ENCODE measurements around the gene TMEM273.

The TMEM273 gene, protein sequence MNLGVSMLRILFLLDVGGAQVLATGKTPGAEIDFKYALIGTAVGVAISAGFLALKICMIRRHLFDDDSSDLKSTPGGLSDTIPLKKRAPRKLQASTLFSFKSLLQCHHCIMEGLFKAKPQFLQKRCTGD

DNA sequence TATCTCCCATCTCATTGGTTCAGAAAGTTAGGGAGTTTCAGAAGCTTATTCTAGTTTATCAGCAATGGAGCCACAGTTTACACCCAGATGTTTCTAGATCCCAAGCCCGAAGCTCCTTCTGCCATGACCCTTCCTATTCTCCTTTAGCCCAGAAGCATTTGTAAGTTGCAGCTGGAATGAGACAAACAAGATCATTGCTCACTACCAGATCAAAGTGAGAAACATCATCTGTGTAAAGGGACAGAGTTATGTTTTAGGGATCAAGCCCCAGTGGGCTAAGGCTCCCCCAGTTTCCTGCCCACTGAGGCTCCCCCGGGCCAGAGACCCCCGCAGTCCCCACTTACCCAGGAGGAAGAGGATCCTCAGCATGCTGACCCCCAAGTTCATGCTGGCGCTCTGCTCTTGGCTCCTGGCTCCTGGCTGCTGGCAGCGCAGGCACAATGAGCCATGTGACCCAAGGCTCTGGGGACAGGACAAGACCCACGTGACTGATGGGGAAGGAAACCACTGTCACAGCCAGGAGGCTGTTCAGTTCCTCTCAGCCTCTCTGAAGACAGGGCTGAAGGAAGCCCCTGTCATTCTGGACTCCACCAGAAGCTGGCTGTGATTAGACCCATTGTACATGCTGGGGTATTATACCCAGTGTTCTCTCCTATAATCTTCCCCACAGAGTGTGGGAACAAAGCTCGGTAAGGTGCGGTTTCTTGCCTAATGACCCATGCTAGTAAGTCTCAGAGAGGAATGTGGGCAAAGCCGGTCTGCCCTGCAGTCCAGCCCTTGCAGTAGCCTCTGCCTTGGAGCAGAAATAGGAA, at the start of gene TMEM273:
TSS of gene TMEM273 (minus strand) at position 442 of the 812 bp plus-strand sequence. CDS start at position 387, 55 bp downstream.
- Histone ChIP-seq H3K4me3 (ENCODE audit: low read depth in 1 of 2, low read length in 2 of 2) (peak within 1 kb of the TSS; percentile 33 to 51), H3K9me3 (ENCODE audit: control insufficient read depth in 1 of 2, low read length in 2 of 2) (no peaks in the 10 kb centered on the region), H3K27me3 (ENCODE audit: low read depth, low read length) (no peaks in the 10 kb centered on the region), H3K27ac (ENCODE audit: low read length) (peak within 1 kb of the TSS; percentile 47), H3K36me3 (ENCODE audit: control insufficient read depth in 1 of 2, insufficient read depth in 2 of 2, low read length in 2 of 2) (no peaks in the 10 kb centered on the region), H3K4me1 (ENCODE audit: control insufficient read depth in 1 of 2, insufficient read depth in 2 of 2, low read length in 2 of 2) (peaks cover 0 to 13% of the 10 kb centered on the region in 2 donors)

DNA sequence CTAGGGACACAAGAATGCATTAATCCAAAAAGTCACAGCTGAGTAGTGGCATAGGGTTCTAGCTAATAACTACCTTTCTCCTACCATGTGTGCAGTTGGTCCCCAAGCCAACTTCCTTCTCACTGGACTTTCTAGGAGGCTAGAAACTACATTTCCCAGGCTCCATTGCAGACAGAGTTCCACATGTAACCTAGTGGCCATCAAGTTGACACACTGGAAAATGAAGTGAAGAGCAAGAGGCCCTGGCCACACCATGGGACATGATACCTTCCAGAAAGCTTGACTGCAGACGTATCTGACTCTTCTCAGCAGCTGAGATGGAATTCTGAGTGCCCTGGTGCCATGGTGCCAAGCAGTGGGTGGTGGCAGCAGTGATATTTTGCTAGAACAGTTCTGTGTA, 49.8 kb upstream of the TMEM273 start:
- no peak overlapping the region for H3K27ac ChIP-seq (ENCODE audit: low read length)
- H3K27me3 ChIP-seq (ENCODE audit: low read depth, low read length), result no peaks in the 10 kb centered on the region
- H3K36me3 ChIP-seq (ENCODE audit: control insufficient read depth in 1 of 2, insufficient read depth in 2 of 2, low read length in 2 of 2), result no peaks in the 10 kb centered on the region
- H3K4me3 ChIP-seq (ENCODE audit: low read depth in 1 of 2, low read length in 2 of 2), result no peak overlapping the region
- H3K4me1 ChIP-seq (ENCODE audit: control insufficient read depth in 1 of 2, insufficient read depth in 2 of 2, low read length in 2 of 2), result peaks cover 0 to under 1% of the 10 kb centered on the region in 2 donors
- H3K9me3 ChIP-seq (ENCODE audit: control insufficient read depth in 1 of 2, low read length in 2 of 2), result no peaks in the 10 kb centered on the region

DNA sequence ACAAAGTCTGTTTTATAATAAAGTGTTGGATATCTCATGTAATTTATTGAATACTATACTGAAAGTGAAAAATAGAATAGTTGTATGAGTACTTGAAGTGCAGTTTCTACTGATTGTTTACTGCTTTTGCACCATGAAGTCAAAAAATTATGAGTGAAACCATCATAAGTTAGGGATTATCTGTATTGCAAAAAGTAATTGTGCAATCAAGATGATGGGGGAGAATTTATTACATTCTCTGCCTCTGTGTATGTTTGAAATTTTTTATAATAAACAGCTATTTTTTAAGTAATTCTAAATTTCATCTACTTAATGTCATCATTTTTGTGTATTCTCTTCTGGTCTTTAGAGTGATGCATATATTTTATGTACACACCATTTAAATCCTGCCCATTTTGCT, 47.2 kb upstream of the TMEM273 start:
- Histone ChIP-seq H3K9me3 (ENCODE audit: control insufficient read depth in 1 of 2, low read length in 2 of 2) (no peaks in the 10 kb centered on the region), H3K4me3 (ENCODE audit: low read depth in 1 of 2, low read length in 2 of 2) (no peak overlapping the region), H3K4me1 (ENCODE audit: control insufficient read depth in 1 of 2, insufficient read depth in 2 of 2, low read length in 2 of 2) (no peaks in the 10 kb centered on the region), H3K36me3 (ENCODE audit: control insufficient read depth in 1 of 2, insufficient read depth in 2 of 2, low read length in 2 of 2) (no peaks in the 10 kb centered on the region), H3K27ac (ENCODE audit: low read length) (no peak overlapping the region), H3K27me3 (ENCODE audit: low read depth, low read length) (no peaks in the 10 kb centered on the region)

DNA sequence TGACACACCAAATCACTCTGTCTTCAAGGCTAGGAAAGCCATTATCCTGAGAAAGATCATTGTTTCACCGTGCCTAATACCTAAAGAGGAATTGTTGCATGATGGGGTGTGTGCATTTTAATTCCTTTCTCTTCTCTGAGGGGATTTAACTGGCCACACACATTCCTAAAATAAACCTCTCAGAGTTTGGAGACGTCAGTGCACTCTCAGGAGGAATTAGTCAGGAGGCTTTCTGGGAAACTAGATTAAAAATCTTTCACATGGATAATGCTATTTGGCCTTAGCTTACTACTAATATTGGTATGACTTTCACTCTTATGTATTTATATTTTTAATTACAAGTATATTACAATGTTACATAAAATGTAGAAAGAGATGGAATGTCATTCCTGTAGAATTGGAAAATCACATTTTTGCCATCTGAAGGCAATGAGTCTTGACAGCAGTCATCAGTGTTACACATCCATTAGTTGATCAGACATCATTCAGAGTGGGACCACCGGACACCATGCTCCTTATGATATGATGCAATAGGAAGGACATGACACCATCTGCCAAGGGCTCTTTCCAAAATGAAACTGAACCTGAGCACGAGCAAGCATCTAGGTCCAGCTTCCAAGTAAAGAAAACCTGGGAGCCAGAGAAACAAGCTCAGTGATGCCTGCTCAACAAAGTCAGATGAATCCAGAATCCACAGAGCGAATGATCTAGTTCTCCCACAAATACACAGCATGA, 43.1 kb upstream of the TMEM273 start:
- H3K4me1 ChIP-seq (ENCODE audit: control insufficient read depth in 1 of 2, insufficient read depth in 2 of 2, low read length in 2 of 2), result no peaks in the 10 kb centered on the region
- H3K27me3 ChIP-seq (ENCODE audit: low read depth, low read length), result no peaks in the 10 kb centered on the region
- no peak overlapping the region for H3K27ac ChIP-seq (ENCODE audit: low read length)
- no peaks in the 10 kb centered on the region for H3K9me3 ChIP-seq (ENCODE audit: control insufficient read depth in 1 of 2, low read length in 2 of 2)
- H3K4me3 ChIP-seq (ENCODE audit: low read depth in 1 of 2, low read length in 2 of 2), result no peak overlapping the region
- no peaks in the 10 kb centered on the region for H3K36me3 ChIP-seq (ENCODE audit: control insufficient read depth in 1 of 2, insufficient read depth in 2 of 2, low read length in 2 of 2)

DNA sequence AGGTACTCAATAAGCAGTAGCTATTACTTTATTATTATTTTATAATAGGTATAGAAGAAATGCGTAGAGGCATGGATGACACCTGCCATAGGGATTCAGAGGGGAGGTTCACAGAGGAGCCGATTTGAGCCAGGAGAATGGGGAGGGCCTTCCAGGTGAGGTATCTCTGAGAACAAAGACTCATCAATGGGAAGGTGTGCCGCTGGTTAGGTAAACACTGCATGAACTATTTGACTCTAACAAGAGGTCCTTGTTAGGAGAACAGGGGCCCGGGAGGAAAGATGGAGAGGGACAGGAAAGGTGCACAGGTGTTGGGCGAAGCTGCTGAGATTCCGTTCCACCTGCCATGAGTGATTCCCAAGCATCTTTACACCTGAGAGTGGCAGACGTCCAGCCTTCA, 41.8 kb upstream of the TMEM273 start:
- no peaks in the 10 kb centered on the region for H3K9me3 ChIP-seq (ENCODE audit: control insufficient read depth in 1 of 2, low read length in 2 of 2)
- no peaks in the 10 kb centered on the region for H3K4me1 ChIP-seq (ENCODE audit: control insufficient read depth in 1 of 2, insufficient read depth in 2 of 2, low read length in 2 of 2)
- no peaks in the 10 kb centered on the region for H3K27me3 ChIP-seq (ENCODE audit: low read depth, low read length)
- no peak overlapping the region for H3K27ac ChIP-seq (ENCODE audit: low read length)
- no peak overlapping the region for H3K4me3 ChIP-seq (ENCODE audit: low read depth in 1 of 2, low read length in 2 of 2)
- no peaks in the 10 kb centered on the region for H3K36me3 ChIP-seq (ENCODE audit: control insufficient read depth in 1 of 2, insufficient read depth in 2 of 2, low read length in 2 of 2)

DNA sequence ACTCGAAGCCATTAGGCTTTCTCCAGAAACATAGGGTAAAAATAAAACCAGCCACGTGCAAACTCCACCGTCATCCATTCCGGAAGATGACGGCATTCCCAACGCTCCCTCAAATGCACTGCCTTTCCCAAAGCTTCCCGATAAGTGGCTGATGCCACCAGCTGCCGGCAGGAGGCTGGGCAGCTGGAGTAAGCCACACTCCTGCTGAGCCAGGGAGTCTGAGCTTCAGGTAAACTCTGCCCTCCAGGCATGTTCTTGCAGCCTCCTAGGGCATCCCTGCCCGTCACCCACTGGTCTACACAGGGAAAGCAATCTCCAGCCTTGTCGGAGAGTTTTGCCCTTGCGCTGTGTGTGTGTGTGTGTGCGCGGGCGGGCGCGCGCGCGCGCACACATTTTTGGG, 40.5 kb upstream of the TMEM273 start:
- Histone ChIP-seq H3K9me3 (ENCODE audit: control insufficient read depth in 1 of 2, low read length in 2 of 2) (no peaks in the 10 kb centered on the region), H3K27me3 (ENCODE audit: low read depth, low read length) (no peaks in the 10 kb centered on the region), H3K4me3 (ENCODE audit: low read depth in 1 of 2, low read length in 2 of 2) (no peak overlapping the region), H3K36me3 (ENCODE audit: control insufficient read depth in 1 of 2, insufficient read depth in 2 of 2, low read length in 2 of 2) (no peaks in the 10 kb centered on the region), H3K27ac (ENCODE audit: low read length) (no peak overlapping the region), H3K4me1 (ENCODE audit: control insufficient read depth in 1 of 2, insufficient read depth in 2 of 2, low read length in 2 of 2) (no peaks in the 10 kb centered on the region)

DNA sequence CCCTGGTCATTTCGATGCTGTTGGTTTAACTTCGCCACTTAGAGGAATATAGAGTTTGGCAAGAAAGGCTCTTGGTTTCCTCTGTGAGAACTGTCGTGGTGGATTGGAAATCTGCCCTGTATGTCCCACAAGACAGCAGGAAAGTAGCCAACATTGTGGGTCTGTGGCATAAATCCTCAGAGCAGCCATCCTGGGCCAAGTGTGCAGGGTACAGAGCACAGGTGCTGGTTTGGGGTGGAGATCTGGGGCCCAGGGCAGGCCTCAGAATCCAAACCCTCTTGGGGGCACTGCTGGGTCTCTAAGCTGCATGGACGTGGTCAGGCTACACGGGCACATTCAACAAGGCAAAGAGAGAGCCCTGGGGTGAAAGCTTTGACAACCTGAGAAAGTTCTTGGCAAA, 39.2 kb upstream of the TMEM273 start:
- Histone ChIP-seq H3K4me3 (ENCODE audit: low read depth in 1 of 2, low read length in 2 of 2) (no peak overlapping the region), H3K4me1 (ENCODE audit: control insufficient read depth in 1 of 2, insufficient read depth in 2 of 2, low read length in 2 of 2) (no peaks in the 10 kb centered on the region), H3K9me3 (ENCODE audit: control insufficient read depth in 1 of 2, low read length in 2 of 2) (no peaks in the 10 kb centered on the region), H3K36me3 (ENCODE audit: control insufficient read depth in 1 of 2, insufficient read depth in 2 of 2, low read length in 2 of 2) (no peaks in the 10 kb centered on the region), H3K27me3 (ENCODE audit: low read depth, low read length) (no peaks in the 10 kb centered on the region), H3K27ac (ENCODE audit: low read length) (no peak overlapping the region)

DNA sequence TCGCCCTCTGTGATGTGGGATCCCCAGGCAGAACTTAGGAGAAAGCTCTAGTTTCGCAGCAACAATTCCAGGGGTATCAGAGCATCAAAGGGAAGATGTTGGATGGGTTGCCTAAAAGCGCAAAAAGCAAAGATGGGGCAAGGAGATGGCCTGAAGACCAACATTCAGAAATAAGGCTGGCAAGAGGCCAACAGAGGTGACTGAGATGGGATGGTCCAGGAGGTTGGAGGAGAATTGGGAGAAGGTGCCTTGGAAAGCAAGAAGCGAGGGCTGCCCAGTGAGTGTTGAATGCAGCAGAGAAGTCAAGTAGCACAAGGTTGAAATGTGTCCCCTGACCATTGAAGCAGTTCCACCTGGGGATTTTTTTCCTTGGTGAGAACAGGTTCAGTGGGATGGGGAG, 38.4 kb upstream of the TMEM273 start:
- Histone ChIP-seq H3K9me3 (ENCODE audit: control insufficient read depth in 1 of 2, low read length in 2 of 2) (no peaks in the 10 kb centered on the region), H3K4me1 (ENCODE audit: control insufficient read depth in 1 of 2, insufficient read depth in 2 of 2, low read length in 2 of 2) (no peaks in the 10 kb centered on the region), H3K36me3 (ENCODE audit: control insufficient read depth in 1 of 2, insufficient read depth in 2 of 2, low read length in 2 of 2) (no peaks in the 10 kb centered on the region), H3K27me3 (ENCODE audit: low read depth, low read length) (no peaks in the 10 kb centered on the region), H3K27ac (ENCODE audit: low read length) (no peak overlapping the region), H3K4me3 (ENCODE audit: low read depth in 1 of 2, low read length in 2 of 2) (no peak overlapping the region)

DNA sequence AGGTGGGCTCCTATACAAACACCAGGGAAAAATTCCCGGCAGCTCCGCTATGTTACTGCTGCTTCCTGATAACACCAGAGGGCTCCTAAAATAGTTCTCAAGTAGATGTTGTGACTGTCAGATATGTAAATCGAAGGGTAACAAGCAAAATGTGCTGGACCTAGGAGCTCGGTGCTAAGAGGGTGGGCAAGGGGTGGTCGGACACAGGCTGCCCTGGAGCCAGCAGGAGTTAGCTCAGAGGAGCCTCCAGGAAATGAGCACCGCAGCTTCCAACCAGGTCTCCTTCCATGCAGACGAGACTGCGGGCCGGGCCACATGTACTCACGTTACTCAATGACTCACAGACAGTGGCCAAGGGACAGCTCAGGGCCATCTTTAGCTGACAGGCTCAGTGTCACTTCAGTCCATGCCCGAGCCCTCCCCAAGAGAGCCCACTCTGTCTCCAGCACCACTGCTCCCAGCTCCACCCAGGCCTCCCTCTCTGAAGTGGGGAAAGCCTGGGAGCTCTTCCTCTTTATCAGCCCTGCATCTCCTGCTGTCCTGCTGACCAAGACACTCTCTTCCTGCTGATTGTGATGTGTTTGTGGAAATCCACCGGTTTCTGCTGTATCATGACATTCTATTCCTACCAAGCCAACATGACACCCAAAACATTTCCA, 37.2 kb upstream of the TMEM273 start:
- no peaks in the 10 kb centered on the region for H3K36me3 ChIP-seq (ENCODE audit: control insufficient read depth in 1 of 2, insufficient read depth in 2 of 2, low read length in 2 of 2)
- H3K27me3 ChIP-seq (ENCODE audit: low read depth, low read length), result no peaks in the 10 kb centered on the region
- H3K9me3 ChIP-seq (ENCODE audit: control insufficient read depth in 1 of 2, low read length in 2 of 2), result peaks cover 0 to 4% of the 10 kb centered on the region in 2 donors
- no peak overlapping the region for H3K27ac ChIP-seq (ENCODE audit: low read length)
- H3K4me3 ChIP-seq (ENCODE audit: low read depth in 1 of 2, low read length in 2 of 2), result no peak overlapping the region
- H3K4me1 ChIP-seq (ENCODE audit: control insufficient read depth in 1 of 2, insufficient read depth in 2 of 2, low read length in 2 of 2), result no peaks in the 10 kb centered on the region

DNA sequence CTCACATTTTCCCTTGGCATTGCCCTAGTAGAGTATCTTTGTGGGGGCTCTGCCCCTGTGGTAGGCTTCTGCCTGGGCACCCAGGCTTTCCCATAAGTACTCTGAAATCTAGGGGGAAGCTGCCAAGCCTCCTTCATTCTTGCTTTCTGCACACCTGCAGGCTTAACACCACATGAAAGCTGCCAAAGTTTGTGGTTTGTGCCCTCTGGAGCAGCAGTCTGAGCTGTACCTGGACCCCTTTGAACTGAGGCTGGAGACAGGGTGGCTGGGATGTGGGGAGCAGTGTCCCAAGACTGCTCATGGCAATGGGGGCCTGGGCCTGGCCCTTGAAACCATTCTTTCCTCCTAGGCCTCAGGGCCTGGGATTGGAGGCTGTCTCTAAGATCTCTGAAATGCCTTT, 35.0 kb upstream of the TMEM273 start:
- no peaks in the 10 kb centered on the region for H3K36me3 ChIP-seq (ENCODE audit: control insufficient read depth in 1 of 2, insufficient read depth in 2 of 2, low read length in 2 of 2)
- H3K9me3 ChIP-seq (ENCODE audit: control insufficient read depth in 1 of 2, low read length in 2 of 2), result peaks cover 0 to 4% of the 10 kb centered on the region in 2 donors
- no peaks in the 10 kb centered on the region for H3K27me3 ChIP-seq (ENCODE audit: low read depth, low read length)
- H3K27ac ChIP-seq (ENCODE audit: low read length), result no peak overlapping the region
- no peak overlapping the region for H3K4me3 ChIP-seq (ENCODE audit: low read depth in 1 of 2, low read length in 2 of 2)
- H3K4me1 ChIP-seq (ENCODE audit: control insufficient read depth in 1 of 2, insufficient read depth in 2 of 2, low read length in 2 of 2), result no peaks in the 10 kb centered on the region

DNA sequence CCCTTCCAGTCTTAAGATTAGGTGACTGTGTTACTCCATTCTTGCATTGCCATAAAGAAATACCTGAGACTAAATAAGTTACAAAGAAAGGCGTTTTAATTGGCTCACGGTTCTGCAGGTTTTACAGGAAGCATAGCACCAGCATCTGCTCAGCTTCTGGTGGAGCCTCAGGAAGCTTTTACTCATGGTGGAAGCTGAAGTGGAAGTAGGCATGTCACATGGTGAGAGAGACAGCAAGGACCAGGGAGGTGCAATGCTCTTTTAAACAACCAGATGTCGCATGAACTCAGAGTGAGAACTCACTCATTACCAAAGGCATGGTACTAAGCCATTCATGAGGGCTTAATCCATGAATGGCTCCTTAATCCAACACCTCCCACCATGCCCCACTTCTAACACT, 34.0 kb upstream of the TMEM273 start:
- H3K4me1 ChIP-seq (ENCODE audit: control insufficient read depth in 1 of 2, insufficient read depth in 2 of 2, low read length in 2 of 2), result no peaks in the 10 kb centered on the region

More for the DNA sequence above, 34.0 kb upstream of the TMEM273 start:
- peaks cover 0 to 4% of the 10 kb centered on the region in 2 donors for H3K9me3 ChIP-seq (ENCODE audit: control insufficient read depth in 1 of 2, low read length in 2 of 2)
- H3K4me3 ChIP-seq (ENCODE audit: low read depth in 1 of 2, low read length in 2 of 2), result no peak overlapping the region
- no peaks in the 10 kb centered on the region for H3K27me3 ChIP-seq (ENCODE audit: low read depth, low read length)
- no peak overlapping the region for H3K27ac ChIP-seq (ENCODE audit: low read length)
- no peaks in the 10 kb centered on the region for H3K36me3 ChIP-seq (ENCODE audit: control insufficient read depth in 1 of 2, insufficient read depth in 2 of 2, low read length in 2 of 2)
